ENCODE measurements around the gene ZNF311.

GRCh38 chr6:29008089-29008488 is 3.0 kb upstream of the ZNF311 start:
- no peak for TF ChIP-seq CTCF (IDR thresholded peaks at IDR 0.05; ENCODE audit: low read length)
- no peak for TF ChIP-seq EZH2 (optimal IDR thresholded peaks at IDR 0.05; ENCODE audit: low read depth, low read length)
- no peak for TF ChIP-seq EZH2phosphoT487 (IDR thresholded peaks at IDR 0.05; ENCODE audit: low read length)
